ENCODE results near the gene HOXC10. TPM values are rescaled to one million over a fixed set of nuclear protein-coding genes. Genes with fewer than 3 reads are reported as not detected.

HOXC10 gene
- total RNA-seq, 1 donor from 2014 or later = 15.7 TPM

GRCh38 chr12:53951577-53952334, 33.2 kb upstream of the HOXC10 start:
- no peak for TF ChIP-seq CTCF (conservative IDR thresholded peaks at IDR 0.05; ENCODE audit: low read depth, low read length)
- H3K4me3 ChIP-seq (ENCODE audit: low read depth, low read length) = no peak overlapping the region
- DNase-seq (ENCODE audit: low read depth) = no peak

GRCh38 chr12:53952335-53952694, 32.6 kb upstream of the HOXC10 start:
- TF ChIP-seq CTCF (conservative IDR thresholded peaks at IDR 0.05; ENCODE audit: low read depth, low read length) = no peak
- DNase-seq (ENCODE audit: low read depth) = no peak
- H3K4me3 ChIP-seq (ENCODE audit: low read depth, low read length) = no peak overlapping the region

GRCh38 chr12:53952871-53953734, 31.8 kb upstream of the HOXC10 start:
- no peak for DNase-seq (ENCODE audit: low read depth)
- no peak overlapping the region for H3K4me3 ChIP-seq (ENCODE audit: low read depth, low read length)
- no peak for TF ChIP-seq CTCF (conservative IDR thresholded peaks at IDR 0.05; ENCODE audit: low read depth, low read length)

- H3K4me3 ChIP-seq (ENCODE audit: low read depth, low read length) = no peak overlapping the region
- TF ChIP-seq CTCF (conservative IDR thresholded peaks at IDR 0.05; ENCODE audit: low read depth, low read length) = no peak
Measured at GRCh38 chr12:53953831-53954693, 30.9 kb upstream of the HOXC10 start.

GRCh38 chr12:53954694-53955035, 30.3 kb upstream of the HOXC10 start, which contains the start of gene HOXC12:
HOXC12 (plus strand) TSS chr12:53954903; CDS start chr12:53954930, 27 bp downstream.
- DNase-seq (ENCODE audit: low read depth) = no peak
- no peak for TF ChIP-seq CTCF (conservative IDR thresholded peaks at IDR 0.05; ENCODE audit: low read depth, low read length)
- no peak within 1 kb of the TSS for H3K4me3 ChIP-seq (ENCODE audit: low read depth, low read length)

More at GRCh38 chr12:53953831-53954693, 30.9 kb upstream of the HOXC10 start:
- no peak for DNase-seq (ENCODE audit: low read depth)

- no peak overlapping the region for H3K4me3 ChIP-seq (ENCODE audit: low read depth, low read length)
- no peak for TF ChIP-seq CTCF (conservative IDR thresholded peaks at IDR 0.05; ENCODE audit: low read depth, low read length)
- no peak for DNase-seq (ENCODE audit: low read depth)
Measured at GRCh38 chr12:53955036-53955775, 29.7 kb upstream of the HOXC10 start.

Data from epithelial cell of proximal tubule (primary cell).